ENCODE measurements around the gene EGFR.

GRCh38 chr7:55117286-55117685, 98.5 kb downstream of the EGFR start:
- no peak for TF ChIP-seq CTCF (IDR thresholded peaks at IDR 0.05)
- no peak for TF ChIP-seq EP300 (IDR thresholded peaks at IDR 0.05)
- no peak for TF ChIP-seq POLR2AphosphoS5 (IDR thresholded peaks at IDR 0.05)

All from esophagus muscularis mucosa (tissue), 4 donors.